ENCODE measurements around the gene C18orf32. TPM values are rescaled to one million over a fixed set of nuclear protein-coding genes. Genes with fewer than 3 reads are reported as not detected.

The C18orf32 gene
- total and polyA plus RNA-seq, 2 of the 8 experiments (the other 6 are each of a cell fraction or from before 2014, with no cell fraction given): 17.3 to 20.1 TPM

DNA sequence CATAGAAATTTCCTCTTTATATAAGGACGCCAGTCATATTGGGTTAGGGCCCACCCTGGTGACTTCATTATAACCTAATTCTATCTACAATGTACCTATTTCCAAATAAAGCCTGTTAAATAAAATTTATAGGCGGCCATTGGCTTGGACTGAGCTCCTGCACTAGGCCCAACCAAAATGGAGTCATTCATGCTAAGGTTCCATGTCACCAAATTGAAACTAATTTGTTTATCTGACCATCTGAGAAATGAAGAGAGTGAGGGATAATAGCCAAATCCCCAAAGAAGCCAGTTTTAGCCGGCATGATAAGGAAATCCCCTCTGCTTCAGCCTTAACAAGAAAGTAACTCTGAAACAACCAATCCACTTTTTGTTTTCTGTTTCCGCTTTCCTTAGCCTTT is 19.4 kb downstream of the C18orf32 start:
- Histone ChIP-seq H3K14ac (ENCODE audit: insufficient read length) (no peak overlapping the region), H3K79me2 (ENCODE audit: control insufficient read depth in 1 of 2, insufficient read depth in 2 of 2, low read length in 2 of 2) (no peaks in the 10 kb centered on the region), H3K27me3 (replicated peaks in 1 of 4; ENCODE audit: control insufficient read depth in 3 of 4, extremely low read depth in 1 of 4, insufficient read depth in 3 of 4, low read length in 3 of 4) (no peaks in the 10 kb centered on the region), H3K9ac (replicated peaks in 1 of 4; ENCODE audit: extremely low read depth in 1 of 4, low read depth in 3 of 4, low read length in 3 of 4) (no peak overlapping the region), H2BK12ac (ENCODE audit: low read depth, low read length) (no peak overlapping the region), H3K18ac (ENCODE audit: extremely low read depth, low read length) (no peak overlapping the region), H3K4me3 (ENCODE audit: extremely low read depth in 1 of 4, insufficient read depth in 2 of 4, low read depth in 3 of 4, low read length in 4 of 4) (no peak overlapping the region), H2BK15ac (ENCODE audit: low read length) (no peak overlapping the region), H3K4me2 (ENCODE audit: insufficient read depth in 1 of 2, low read depth in 2 of 2, low read length in 2 of 2) (no peak overlapping the region), H2BK120ac (replicated peaks; ENCODE audit: low read depth, low read length) (no peak overlapping the region), H3K56ac (replicated peaks; ENCODE audit: insufficient read length, low read depth, low read length) (no peak overlapping the region), H2AK5ac (ENCODE audit: low read depth, low read length) (no peak overlapping the region), H2AFZ (ENCODE audit: low read length) (no peak overlapping the region), H2BK20ac (ENCODE audit: low read length) (no peak overlapping the region), H2BK5ac (ENCODE audit: low read depth, low read length) (no peak overlapping the region), H4K8ac (ENCODE audit: extremely low read depth, insufficient read depth, low read length) (no peak overlapping the region), H4K20me1 (replicated peaks in 1 of 2; ENCODE audit: control insufficient read depth in 1 of 2, insufficient read depth in 2 of 2, low read length in 2 of 2) (no peaks in the 10 kb centered on the region), H3K4ac (replicated peaks; ENCODE audit: insufficient read length, low read depth, low read length) (no peak overlapping the region), H3K23ac (ENCODE audit: insufficient read length) (no peak overlapping the region), H3K23me2 (ENCODE audit: low read depth, low read length) (0 out of 2 replicates have a peak, but pooled peaks cover 2% of the 10 kb centered on the region), H3K79me1 (ENCODE audit: low read depth, low read length) (no peaks in the 10 kb centered on the region), H3K27ac (ENCODE audit: low read depth, low read length) (no peak overlapping the region), H4K91ac (replicated peaks; ENCODE audit: insufficient read length, low read length) (no peak overlapping the region), H3K9me3 (ENCODE audit: insufficient read depth in 2 of 2, low read depth in 1 of 2, low read length in 1 of 2) (no peaks in the 10 kb centered on the region), H4K5ac (ENCODE audit: insufficient read length, low read depth, low read length) (no peak overlapping the region), H3K36me3 (ENCODE audit: control insufficient read depth in 2 of 4, insufficient read depth in 4 of 4, low read length in 3 of 4) (no peaks in the 10 kb centered on the region), H3K4me1 (replicated peaks in 1 of 4; ENCODE audit: control insufficient read depth in 3 of 4, insufficient read depth in 4 of 4, low read length in 3 of 4) (peaks cover 0 to 14% (median 7%) of the 10 kb centered on the region in 4 experiments; a peak in 4 of 7 replicates)
- no peak for FAIRE-seq
- WGBS, 2 experiments (ENCODE audit: extremely low coverage in 1 of 2, insufficient coverage in 1 of 2, insufficient read length in 1 of 2, insufficient replicate concordance in 2 of 2, low coverage in 1 of 2, low lambda C conversion rate in 2 of 2, missing lambda C conversion rate in 1 of 2): 88% methylated on average over 4 of the region's 4 CpGs; no CpG with 5 or more reads in 1 of the 2 experiments
- ChIA-PET CTCF (ENCODE audit: partially characterized antibody) (interaction anchor here (0.6 kb wide), 1 partner anchor 311 kb away, joined by 3 read pairs; no protein-coding TSS in a partner anchor), POLR2A (ENCODE audit: partially characterized antibody) (interaction anchor here (1.9 kb wide), 1 partner anchor 20 kb away, joined by 5 read pairs; the partner anchor contains the start of gene C18orf32)
- no peak for DNase-seq (ENCODE audit: low read depth in 1 of 2, low spot score in 2 of 2)
- TF ChIP-seq ASH2L (IDR thresholded peaks at IDR 0.05; ENCODE audit: low read length) (no peak), RBBP5 (IDR thresholded peaks at IDR 0.05; ENCODE audit: borderline replicate concordance, low read depth, low read length) (no peak), SAP30 (IDR thresholded peaks at IDR 0.05; ENCODE audit: insufficient read depth, insufficient replicate concordance, low read length) (no peak), SUZ12 (IDR thresholded peaks at IDR 0.05; ENCODE audit: low read length) (no peak), EZH2 (IDR thresholded peaks at IDR 0.05; ENCODE audit: low read depth, low read length, severe bottlenecking) (no peak), POU5F1 (IDR thresholded peaks at IDR 0.05; ENCODE audit: low read depth, low read length) (no peak), BRCA1 (IDR thresholded peaks at IDR 0.05; ENCODE audit: low read depth, low read length) (no peak), POLR2AphosphoS5 (IDR thresholded peaks at IDR 0.05; ENCODE audit: low read depth, low read length) (no peak), SP1 (IDR thresholded peaks at IDR 0.05; ENCODE audit: low read depth, low read length) (no peak), YY1 (IDR thresholded peaks at IDR 0.05; ENCODE audit: low read depth, low read length) (no peak), RAD21 (IDR thresholded peaks at IDR 0.05 in 1 of 2, conservative IDR thresholded peaks at IDR 0.05 in 1 of 2; ENCODE audit: low read depth in 2 of 2, low read length in 2 of 2) (no peak), EGR1 (IDR thresholded peaks at IDR 0.05; ENCODE audit: borderline replicate concordance, low read depth, low read length) (no peak), SIN3A (conservative IDR thresholded peaks at IDR 0.05 in 1 of 2, IDR thresholded peaks at IDR 0.05 in 1 of 2; ENCODE audit: low read depth in 1 of 2, low read length in 2 of 2) (no peak)
- TF ChIP-seq, protein P1, sequence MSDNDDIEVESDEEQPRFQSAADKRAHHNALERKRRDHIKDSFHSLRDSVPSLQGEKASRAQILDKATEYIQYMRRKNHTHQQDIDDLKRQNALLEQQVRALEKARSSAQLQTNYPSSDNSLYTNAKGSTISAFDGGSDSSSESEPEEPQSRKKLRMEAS (IDR thresholded peaks at IDR 0.05): no peak
